ENCODE data around the gene PTPN6.

- TF ChIP-seq EZH2 (optimal IDR thresholded peaks at IDR 0.05; ENCODE audit: low read depth, low read length) (no peak), CTCF (IDR thresholded peaks at IDR 0.05; ENCODE audit: low read length) (no peak), EZH2phosphoT487 (IDR thresholded peaks at IDR 0.05; ENCODE audit: low read length) (no peak)
Observed at GRCh38 chr12:6950811-6951540, at the start of gene PTPN6.
